T-helper 1 cell treated with Interleukin-12 subunit alpha and Interleukin-12 subunit beta and Interleukin-4 antibody, amounts not matched to agents 30 μg/mL and 1 μg/mL, for 36 hours (primary cell): ENCODE results near the gene NOL4L.

Experiments
- H3K27ac Mint-ChIP-seq: one replicate; pipeline ENCODE4 v1.8.0; 2021; ENCODE audit warnings: mild to moderate bottlenecking, mixed read lengths
- H3K27me3 Mint-ChIP-seq: one replicate; pipeline ENCODE4 v1.8.0; 2021; ENCODE audit warnings: low read depth, mixed read lengths
- H3K36me3 Mint-ChIP-seq: one replicate; pipeline ENCODE4 v1.8.0; 2021; ENCODE audit warnings: low read depth, mixed read lengths
- H3K4me1 Mint-ChIP-seq: one replicate; pipeline ENCODE4 v1.8.0; 2021; ENCODE audit warnings: low read depth, mixed read lengths
- H3K4me3 Mint-ChIP-seq: one replicate; pipeline ENCODE4 v1.8.0; 2021; ENCODE audit warnings: mild to moderate bottlenecking, moderate library complexity, mixed read lengths
- H3K9me3 Mint-ChIP-seq: one replicate; pipeline ENCODE4 v1.8.0; 2021; ENCODE audit warnings: mixed read lengths

Gene NOL4L

GRCh38 chr20:32622585-32623468 is 37.7 kb upstream of the NOL4L start:
- no peak overlapping the region for H3K4me3 Mint-ChIP-seq
- H3K4me1 Mint-ChIP-seq, result no peaks in the 10 kb centered on the region
- H3K27ac Mint-ChIP-seq, result no peak overlapping the region
- peaks cover 5% of the 10 kb centered on the region for H3K27me3 Mint-ChIP-seq
- H3K9me3 Mint-ChIP-seq, result no peaks in the 10 kb centered on the region
- H3K36me3 Mint-ChIP-seq, result no peaks in the 10 kb centered on the region

- Mint-ChIP-seq H3K9me3 (no peaks in the 10 kb centered on the region), H3K27ac (no peak overlapping the region), H3K4me1 (no peaks in the 10 kb centered on the region), H3K36me3 (no peaks in the 10 kb centered on the region), H3K27me3 (peaks cover 10% of the 10 kb centered on the region), H3K4me3 (no peak overlapping the region)
Observed at GRCh38 chr20:32621891-32622584, 36.9 kb upstream of the NOL4L start.

- H3K9me3 Mint-ChIP-seq, result no peaks in the 10 kb centered on the region
- H3K4me1 Mint-ChIP-seq, result no peaks in the 10 kb centered on the region
- peaks cover 10% of the 10 kb centered on the region for H3K27me3 Mint-ChIP-seq
- no peak overlapping the region for H3K27ac Mint-ChIP-seq
- H3K36me3 Mint-ChIP-seq, result no peaks in the 10 kb centered on the region
- no peak overlapping the region for H3K4me3 Mint-ChIP-seq
Observed at GRCh38 chr20:32621071-32621890, 36.1 kb upstream of the NOL4L start.

- Mint-ChIP-seq H3K36me3 (no peaks in the 10 kb centered on the region), H3K27ac (no peak overlapping the region), H3K4me1 (peaks cover 2% of the 10 kb centered on the region), H3K9me3 (no peaks in the 10 kb centered on the region), H3K27me3 (peaks cover 13% of the 10 kb centered on the region), H3K4me3 (no peak overlapping the region)
Observed at GRCh38 chr20:32619586-32619985, 34.5 kb upstream of the NOL4L start.

GRCh38 chr20:32614772-32615171 is 29.6 kb upstream of the NOL4L start:
- Mint-ChIP-seq H3K27ac (no peak overlapping the region), H3K27me3 (peaks cover 20% of the 10 kb centered on the region)

GRCh38 chr20:32614303-32614702 is 29.2 kb upstream of the NOL4L start:
- no peak overlapping the region for H3K4me3 Mint-ChIP-seq
- no peaks in the 10 kb centered on the region for H3K36me3 Mint-ChIP-seq
- peaks cover 16% of the 10 kb centered on the region for H3K27me3 Mint-ChIP-seq
- peaks cover 4% of the 10 kb centered on the region for H3K4me1 Mint-ChIP-seq
- H3K27ac Mint-ChIP-seq, result no peak overlapping the region
- H3K9me3 Mint-ChIP-seq, result no peaks in the 10 kb centered on the region

More at GRCh38 chr20:32614772-32615171, 29.6 kb upstream of the NOL4L start:
- Mint-ChIP-seq H3K4me3 (no peak overlapping the region), H3K36me3 (no peaks in the 10 kb centered on the region), H3K9me3 (no peaks in the 10 kb centered on the region), H3K4me1 (peaks cover 4% of the 10 kb centered on the region)

- Mint-ChIP-seq H3K9me3 (no peaks in the 10 kb centered on the region), H3K27me3 (peaks cover 15% of the 10 kb centered on the region), H3K4me3 (no peak overlapping the region), H3K4me1 (peaks cover 4% of the 10 kb centered on the region), H3K36me3 (no peaks in the 10 kb centered on the region), H3K27ac (no peak overlapping the region)
Observed at GRCh38 chr20:32613192-32614053, 28.3 kb upstream of the NOL4L start.

- H3K27ac Mint-ChIP-seq, result no peak overlapping the region
- peaks cover 4% of the 10 kb centered on the region for H3K4me1 Mint-ChIP-seq
- H3K27me3 Mint-ChIP-seq, result peaks cover 12% of the 10 kb centered on the region
- H3K9me3 Mint-ChIP-seq, result no peaks in the 10 kb centered on the region
- no peaks in the 10 kb centered on the region for H3K36me3 Mint-ChIP-seq
- H3K4me3 Mint-ChIP-seq, result no peak overlapping the region
Observed at GRCh38 chr20:32612351-32613191, 27.4 kb upstream of the NOL4L start.

- Mint-ChIP-seq H3K4me1 (peaks cover 4% of the 10 kb centered on the region), H3K27ac (no peak overlapping the region), H3K4me3 (no peak overlapping the region)
Observed at GRCh38 chr20:32611868-32612267, 26.7 kb upstream of the NOL4L start.

GRCh38 chr20:32611286-32611685 is 26.2 kb upstream of the NOL4L start:
- Mint-ChIP-seq H3K27me3 (peaks cover 10% of the 10 kb centered on the region), H3K27ac (no peak overlapping the region), H3K4me1 (peaks cover 4% of the 10 kb centered on the region), H3K4me3 (no peak overlapping the region), H3K9me3 (no peaks in the 10 kb centered on the region), H3K36me3 (no peaks in the 10 kb centered on the region)

More at GRCh38 chr20:32611868-32612267, 26.7 kb upstream of the NOL4L start:
- Mint-ChIP-seq H3K9me3 (no peaks in the 10 kb centered on the region), H3K36me3 (no peaks in the 10 kb centered on the region), H3K27me3 (peaks cover 10% of the 10 kb centered on the region)

GRCh38 chr20:32610472-32611218 is 25.5 kb upstream of the NOL4L start:
- Mint-ChIP-seq H3K27ac (no peak overlapping the region), H3K9me3 (no peaks in the 10 kb centered on the region), H3K36me3 (no peaks in the 10 kb centered on the region), H3K4me1 (peaks cover 2% of the 10 kb centered on the region), H3K4me3 (no peak overlapping the region), H3K27me3 (peaks cover 10% of the 10 kb centered on the region)

GRCh38 chr20:32609993-32610392 is 24.9 kb upstream of the NOL4L start:
- Mint-ChIP-seq H3K4me1 (peaks cover 2% of the 10 kb centered on the region), H3K9me3 (no peaks in the 10 kb centered on the region), H3K27me3 (peaks cover 10% of the 10 kb centered on the region), H3K27ac (no peak overlapping the region), H3K4me3 (no peak overlapping the region), H3K36me3 (no peaks in the 10 kb centered on the region)
